ENCODE results near the gene PLEKHD1.

PLEKHD1 gene

GRCh38 chr14:69443296-69443805, 41.2 kb upstream of the PLEKHD1 start:
- no peak for ATAC-seq
- TF ChIP-seq TOX (CRISPR knock-in tag; IDR thresholded peaks at IDR 0.05; ENCODE audit: borderline replicate concordance): no peak
- no peak for TF ChIP-seq GLIS3 (CRISPR knock-in tag; IDR thresholded peaks at IDR 0.05)
- no peak for TF ChIP-seq ZNF70 (CRISPR knock-in tag; IDR thresholded peaks at IDR 0.05)
- TF ChIP-seq POU6F1 (CRISPR knock-in tag; IDR thresholded peaks at IDR 0.05; ENCODE audit: borderline replicate concordance, low read depth): no peak
- no peak for TF ChIP-seq ZFP30 (CRISPR knock-in tag; IDR thresholded peaks at IDR 0.05)
- TF ChIP-seq OSR1 (CRISPR knock-in tag; IDR thresholded peaks at IDR 0.05): no peak
- TF ChIP-seq CSDC2 (CRISPR knock-in tag; IDR thresholded peaks at IDR 0.05): no peak
- TF ChIP-seq ZNF565 (CRISPR knock-in tag; conservative IDR thresholded peaks at IDR 0.05; ENCODE audit: low read depth): no peak
- TF ChIP-seq, protein P1, sequence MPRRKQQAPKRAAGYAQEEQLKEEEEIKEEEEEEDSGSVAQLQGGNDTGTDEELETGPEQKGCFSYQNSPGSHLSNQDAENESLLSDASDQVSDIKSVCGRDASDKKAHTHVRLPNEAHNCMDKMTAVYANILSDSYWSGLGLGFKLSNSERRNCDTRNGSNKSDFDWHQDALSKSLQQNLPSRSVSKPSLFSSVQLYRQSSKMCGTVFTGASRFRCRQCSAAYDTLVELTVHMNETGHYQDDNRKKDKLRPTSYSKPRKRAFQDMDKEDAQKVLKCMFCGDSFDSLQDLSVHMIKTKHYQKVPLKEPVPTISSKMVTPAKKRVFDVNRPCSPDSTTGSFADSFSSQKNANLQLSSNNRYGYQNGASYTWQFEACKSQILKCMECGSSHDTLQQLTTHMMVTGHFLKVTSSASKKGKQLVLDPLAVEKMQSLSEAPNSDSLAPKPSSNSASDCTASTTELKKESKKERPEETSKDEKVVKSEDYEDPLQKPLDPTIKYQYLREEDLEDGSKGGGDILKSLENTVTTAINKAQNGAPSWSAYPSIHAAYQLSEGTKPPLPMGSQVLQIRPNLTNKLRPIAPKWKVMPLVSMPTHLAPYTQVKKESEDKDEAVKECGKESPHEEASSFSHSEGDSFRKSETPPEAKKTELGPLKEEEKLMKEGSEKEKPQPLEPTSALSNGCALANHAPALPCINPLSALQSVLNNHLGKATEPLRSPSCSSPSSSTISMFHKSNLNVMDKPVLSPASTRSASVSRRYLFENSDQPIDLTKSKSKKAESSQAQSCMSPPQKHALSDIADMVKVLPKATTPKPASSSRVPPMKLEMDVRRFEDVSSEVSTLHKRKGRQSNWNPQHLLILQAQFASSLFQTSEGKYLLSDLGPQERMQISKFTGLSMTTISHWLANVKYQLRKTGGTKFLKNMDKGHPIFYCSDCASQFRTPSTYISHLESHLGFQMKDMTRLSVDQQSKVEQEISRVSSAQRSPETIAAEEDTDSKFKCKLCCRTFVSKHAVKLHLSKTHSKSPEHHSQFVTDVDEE (CRISPR knock-in tag; IDR thresholded peaks at IDR 0.05): no peak
- TF ChIP-seq PPARA (CRISPR knock-in tag; IDR thresholded peaks at IDR 0.05; ENCODE audit: borderline replicate concordance): no peak
- no peak for TF ChIP-seq ISL1 (CRISPR knock-in tag; IDR thresholded peaks at IDR 0.05)
- TF ChIP-seq BACH2 (CRISPR knock-in tag; IDR thresholded peaks at IDR 0.05; ENCODE audit: borderline replicate concordance): no peak

GRCh38 chr14:69449216-69449615, 35.3 kb upstream of the PLEKHD1 start:
- no peak for ATAC-seq
- no peak for TF ChIP-seq CREB5 (CRISPR knock-in tag; IDR thresholded peaks at IDR 0.05; ENCODE audit: low read depth)
- TF ChIP-seq POU6F1 (CRISPR knock-in tag; IDR thresholded peaks at IDR 0.05; ENCODE audit: borderline replicate concordance, low read depth): no peak
- no peak for TF ChIP-seq OSR1 (CRISPR knock-in tag; IDR thresholded peaks at IDR 0.05)
- TF ChIP-seq, protein P1 (CRISPR knock-in tag; IDR thresholded peaks at IDR 0.05): no peak
- TF ChIP-seq, protein P2, sequence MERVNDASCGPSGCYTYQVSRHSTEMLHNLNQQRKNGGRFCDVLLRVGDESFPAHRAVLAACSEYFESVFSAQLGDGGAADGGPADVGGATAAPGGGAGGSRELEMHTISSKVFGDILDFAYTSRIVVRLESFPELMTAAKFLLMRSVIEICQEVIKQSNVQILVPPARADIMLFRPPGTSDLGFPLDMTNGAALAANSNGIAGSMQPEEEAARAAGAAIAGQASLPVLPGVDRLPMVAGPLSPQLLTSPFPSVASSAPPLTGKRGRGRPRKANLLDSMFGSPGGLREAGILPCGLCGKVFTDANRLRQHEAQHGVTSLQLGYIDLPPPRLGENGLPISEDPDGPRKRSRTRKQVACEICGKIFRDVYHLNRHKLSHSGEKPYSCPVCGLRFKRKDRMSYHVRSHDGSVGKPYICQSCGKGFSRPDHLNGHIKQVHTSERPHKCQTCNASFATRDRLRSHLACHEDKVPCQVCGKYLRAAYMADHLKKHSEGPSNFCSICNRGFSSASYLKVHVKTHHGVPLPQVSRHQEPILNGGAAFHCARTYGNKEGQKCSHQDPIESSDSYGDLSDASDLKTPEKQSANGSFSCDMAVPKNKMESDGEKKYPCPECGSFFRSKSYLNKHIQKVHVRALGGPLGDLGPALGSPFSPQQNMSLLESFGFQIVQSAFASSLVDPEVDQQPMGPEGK (CRISPR knock-in tag; IDR thresholded peaks at IDR 0.05; ENCODE audit: borderline replicate concordance): no peak

DNA sequence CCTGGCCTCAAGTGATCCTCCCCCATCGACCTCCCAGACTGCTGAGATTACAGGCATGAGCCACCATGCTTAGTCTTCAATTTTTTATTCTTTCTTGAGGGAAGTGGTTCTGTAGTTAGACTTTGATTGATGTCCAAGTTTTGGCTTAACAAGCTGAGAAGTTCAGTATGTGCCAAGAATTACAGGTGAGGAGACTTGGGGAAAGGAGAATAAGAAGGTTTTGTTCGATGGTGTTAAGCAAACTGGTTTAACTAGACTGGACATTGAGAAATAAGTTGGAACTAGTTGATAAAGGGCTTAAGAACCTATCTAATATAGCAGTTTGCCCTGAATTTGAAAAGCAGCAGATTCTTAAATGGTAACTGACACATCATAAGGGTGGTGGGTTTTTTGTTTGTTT, 32.6 kb upstream of the PLEKHD1 start:
- ATAC-seq: no peak
- TF ChIP-seq, protein P1 (CRISPR knock-in tag; IDR thresholded peaks at IDR 0.05): no peak
- TF ChIP-seq BACH2 (CRISPR knock-in tag; IDR thresholded peaks at IDR 0.05; ENCODE audit: borderline replicate concordance) (no peak), ZNF70 (CRISPR knock-in tag; IDR thresholded peaks at IDR 0.05) (no peak), ZC3H10 (CRISPR knock-in tag; IDR thresholded peaks at IDR 0.05) (no peak), ZFP30 (CRISPR knock-in tag; IDR thresholded peaks at IDR 0.05) (no peak), TOX (CRISPR knock-in tag; IDR thresholded peaks at IDR 0.05; ENCODE audit: borderline replicate concordance) (no peak), ZNF8 (CRISPR knock-in tag; IDR thresholded peaks at IDR 0.05) (no peak), ARNTL (CRISPR knock-in tag; IDR thresholded peaks at IDR 0.05; ENCODE audit: borderline replicate concordance, low read depth) (no peak), ZFP3 (CRISPR knock-in tag; IDR thresholded peaks at IDR 0.05) (no peak), GLIS3 (CRISPR knock-in tag; IDR thresholded peaks at IDR 0.05) (no peak), ESRRG (CRISPR knock-in tag; IDR thresholded peaks at IDR 0.05) (no peak), CREB5 (CRISPR knock-in tag; IDR thresholded peaks at IDR 0.05; ENCODE audit: low read depth) (no peak), OSR1 (CRISPR knock-in tag; IDR thresholded peaks at IDR 0.05) (no peak), RARB (CRISPR knock-in tag; IDR thresholded peaks at IDR 0.05) (no peak)
